Motor neuron (in vitro differentiated cells): ENCODE measurements around the gene TIMMDC1. TPM values are rescaled to one million over a fixed set of nuclear protein-coding genes. Genes with fewer than 3 reads are reported as not detected.
"Not testable (repeated sequence)": the region's sequence is repeated elsewhere in the genome, so short reads cannot be mapped to it uniquely, and the experiment has no call there.

ENCODE experiments used
- ATAC-seq, 8 experiments: fragments of 200-7000 bp; cut with Tn5 transposase; replicated peaks in 6 of 8; 2 replicates each; pipeline ENCODE4 v1.8.0; 2021; ENCODE audit warnings: mild to moderate bottlenecking in 8 of 8, moderate library complexity in 8 of 8
- H3K27ac ChIP-seq, 2 donors: fragments of 250-450 bp; sonication (Bioruptor Pico); 2 replicates each; pipeline ENCODE4 v1.9.0; 2021; ENCODE audit warnings: antibody characterized with exemption in 2 of 2, mild to moderate bottlenecking in 2 of 2, moderate library complexity in 1 of 2
- H3K4me1 ChIP-seq, 2 donors: fragments of 250-450 bp; sonication (Bioruptor Pico); replicated peaks in 1 of 2; 2 replicates each; pipeline ENCODE4 v1.6.1; 2021; ENCODE audit warnings: antibody characterized with exemption in 2 of 2, mild to moderate bottlenecking in 2 of 2, moderate library complexity in 1 of 2
- H3K4me3 ChIP-seq, 5 donors: fragments of 250-450 bp; sonication (Bioruptor Pico); 2 replicates each; pipeline ENCODE4 v1.9.0; 2021; ENCODE audit warnings: antibody characterized with exemption in 5 of 5, mild to moderate bottlenecking in 5 of 5, moderate library complexity in 4 of 5
- WGBS, 10 experiments: fragments of 450-650 bp; shearing (Covaris generic); methylation state at CpG; one replicate each; pipeline ENCODE4 v1.0.0; 2022; 5-methylcytosine and 5-hydroxymethylcytosine counted together
- in situ Hi-C, 9 experiments: fragments of 400-800 bp; cut with MboI; loops; one replicate each; pipeline ENCODE4 v1.15.0; 2021; ENCODE audit warnings: low sequenced_read_pairs in 9 of 9, low pct_unique_long_range_greater_than_20kb in 2 of 9; ENCODE audit not compliant: unreplicated experiment in 9 of 9
- total RNA-seq, 8 experiments: library from RNA; unstranded; fragments of 300-600 nt; gene quantifications; 2 replicates each; pipeline versions ENCODE4 v1.2.3 to v1.2.4, GENCODE V29; 2022

Gene TIMMDC1
- total RNA-seq, 8 experiments from 2014 or later, result 51.9 to 101 (median 75.1) TPM

GRCh38 chr3:119550192-119550910 is 52.0 kb downstream of the TIMMDC1 start:
- in situ Hi-C loops, result no loop called here
- WGBS, 10 experiments, result 61 to 100% (median 93%) methylated on average over 1 to 8 of the region's 9 CpGs
- Histone ChIP-seq H3K27ac (no peak overlapping the region), H3K4me3 (no peak overlapping the region), H3K4me1 (no peaks in the 10 kb centered on the region)
- no peak for ATAC-seq

GRCh38 chr3:119551598-119551997 is 53.3 kb downstream of the TIMMDC1 start:
- H3K4me3 ChIP-seq, result no peak overlapping the region
- 0 to 100% (median 53%) methylated on average over 1 to 2 of the region's 5 CpGs; no CpG with 5 or more reads in 1 of the 10 experiments for whole genome bisulfite sequencing, 10 experiments
- H3K27ac ChIP-seq, result no peak overlapping the region
- in situ Hi-C loops, result no loop called here
- peak in 5 of 8 experiments; percentile 27 to 41 (median 35) for ATAC-seq
- H3K4me1 ChIP-seq, result no peaks in the 10 kb centered on the region

DNA sequence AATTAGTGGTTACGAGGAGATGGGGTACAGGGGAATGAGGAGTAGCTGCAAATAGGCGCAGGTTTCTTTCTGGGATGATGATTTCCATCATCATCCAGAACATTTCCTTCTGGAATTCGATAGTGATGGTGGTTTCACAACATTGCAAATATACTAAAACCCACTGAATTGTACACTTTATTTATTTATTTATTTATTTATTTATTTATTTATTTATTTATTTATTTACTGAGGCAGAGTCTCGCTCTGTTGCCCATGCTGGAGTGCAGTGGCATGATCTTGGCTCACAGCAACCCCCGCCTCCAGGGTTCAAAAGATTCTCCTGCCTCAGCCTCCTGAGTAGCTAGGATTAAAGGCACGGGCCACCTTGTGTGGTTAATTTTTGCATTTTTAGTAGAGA is 54.6 kb downstream of the TIMMDC1 start:
- H3K4me3 ChIP-seq, in situ Hi-C loops, ATAC-seq, H3K4me1 ChIP-seq, H3K27ac ChIP-seq: not testable (repeated sequence)
- 55 to 100% (median 85%) methylated on average over 1 to 5 of the region's 6 CpGs for WGBS, 10 experiments

DNA sequence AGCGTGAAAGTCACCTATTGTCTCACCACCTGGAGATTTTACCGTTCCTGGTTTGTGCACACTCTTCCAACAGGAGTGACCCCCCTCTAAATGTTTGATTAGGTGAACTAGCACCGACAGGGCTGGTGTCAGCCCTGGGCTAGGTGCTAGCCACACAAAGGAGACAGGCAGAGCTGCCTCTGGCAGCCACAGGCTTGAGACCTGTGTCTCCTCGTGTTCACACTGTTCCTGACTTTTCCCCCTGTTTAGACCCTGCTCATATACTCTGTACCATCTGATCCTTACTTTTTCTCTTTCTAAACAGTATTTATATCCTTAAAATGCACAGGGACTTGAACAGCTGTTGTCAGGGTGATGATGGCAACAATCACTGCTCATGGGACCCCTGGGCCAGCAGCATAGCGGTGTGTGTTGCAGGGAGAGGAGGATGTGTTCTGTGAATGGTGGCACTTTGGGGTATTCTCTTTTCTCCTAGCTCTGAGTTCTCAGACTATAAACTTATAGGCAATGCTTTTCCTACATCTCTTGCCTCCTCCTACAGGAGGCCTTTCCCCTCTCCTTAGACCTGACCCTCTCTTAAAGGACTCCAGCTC is 55.6 kb downstream of the TIMMDC1 start:
- Histone ChIP-seq H3K27ac (no peak overlapping the region), H3K4me1 (no peaks in the 10 kb centered on the region), H3K4me3 (no peak overlapping the region)
- WGBS, 10 experiments, result 0 to 100% (median 76%) methylated on average over 1 to 4 of the region's 5 CpGs
- in situ Hi-C loops, result no loop called here
- ATAC-seq, result peak in 3 of 8 experiments; percentile 14 to 62 (median 22)

GRCh38 chr3:119555309-119555735 is 57.0 kb downstream of the TIMMDC1 start:
- Histone ChIP-seq H3K4me3 (no peak overlapping the region), H3K4me1 (no peaks in the 10 kb centered on the region), H3K27ac (no peak overlapping the region)
- peak in 2 of 8 experiments; percentile 40 to 85 for ATAC-seq
- in situ Hi-C loops, result no loop called here
- WGBS, 10 experiments, result 0 to 100% (median 67%) methylated on average over 1 to 4 of the region's 4 CpGs; no CpG with 5 or more reads in 1 of the 10 experiments

DNA sequence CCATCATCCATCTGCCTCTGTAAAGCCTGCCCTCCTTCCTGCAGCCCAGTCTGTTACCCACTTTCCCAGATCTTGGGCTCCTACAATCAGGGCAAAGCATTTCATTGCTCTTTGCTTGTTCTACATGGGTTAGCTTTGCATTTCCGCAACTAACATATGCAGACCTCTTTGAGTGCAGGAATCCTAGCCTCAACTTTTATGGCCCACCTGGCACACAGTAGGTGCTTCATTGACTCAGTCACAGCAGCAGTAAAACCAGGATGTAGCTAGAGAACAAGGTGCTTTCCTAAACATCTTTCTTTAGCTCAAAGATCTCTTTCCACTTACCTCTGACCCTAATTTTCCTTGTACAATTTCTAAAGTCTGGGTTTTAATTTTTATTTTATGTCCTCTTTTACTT is 57.6 kb downstream of the TIMMDC1 start:
- WGBS, 10 experiments, result 80 to 100% (median 100%) methylated on average over 1 of the region's 1 CpG; no CpG with 5 or more reads in 4 of the 10 experiments
- ATAC-seq, result no peak

GRCh38 chr3:119557192-119557876 is 59.0 kb downstream of the TIMMDC1 start:
- in situ Hi-C loops, result no loop called here
- ATAC-seq, result no peak
- Histone ChIP-seq H3K27ac (no peak overlapping the region), H3K4me3 (no peak overlapping the region), H3K4me1 (no peaks in the 10 kb centered on the region)
- 61 to 100% (median 85%) methylated on average over 1 to 7 of the region's 7 CpGs; no CpG with 5 or more reads in 1 of the 10 experiments for WGBS, 10 experiments

More for the DNA sequence above, 57.6 kb downstream of the TIMMDC1 start:
- in situ Hi-C loops, result no loop called here
- Histone ChIP-seq H3K27ac (no peak overlapping the region), H3K4me1 (no peaks in the 10 kb centered on the region), H3K4me3 (no peak overlapping the region)

DNA sequence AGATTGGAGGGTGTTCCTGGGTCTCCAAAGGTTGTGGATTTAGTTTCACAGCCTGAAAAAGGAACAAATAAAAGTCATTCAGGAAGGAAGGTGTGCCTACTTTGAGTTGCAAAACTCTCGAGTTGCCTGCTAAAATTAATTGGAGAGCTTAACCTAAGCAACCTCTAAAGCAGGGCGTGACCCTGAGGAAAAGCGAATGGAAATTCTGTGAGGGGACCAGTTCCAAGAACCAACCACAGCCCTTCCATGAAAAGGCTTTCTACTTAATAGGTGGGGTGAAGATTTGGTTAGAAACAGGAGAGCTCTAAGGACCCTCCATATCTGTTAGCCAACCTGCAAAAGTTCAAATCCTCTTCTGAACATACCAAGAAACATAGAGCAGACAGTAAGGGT is 59.5 kb downstream of the TIMMDC1 start:
- Histone ChIP-seq H3K4me3 (no peak overlapping the region), H3K27ac (no peak overlapping the region), H3K4me1 (no peaks in the 10 kb centered on the region)
- in situ Hi-C loops, result no loop called here
- no peak for ATAC-seq
- WGBS, 10 experiments, result 0 to 100% (median 49%) methylated on average over 1 to 3 of the region's 3 CpGs; no CpG with 5 or more reads in 4 of the 10 experiments

- Histone ChIP-seq H3K4me3 (no peak overlapping the region), H3K27ac (no peak overlapping the region), H3K4me1 (no peaks in the 10 kb centered on the region)
- no peak for ATAC-seq
- in situ Hi-C loops, result no loop called here
- WGBS, 10 experiments, result 17 to 94% (median 80%) methylated on average over 1 to 8 of the region's 9 CpGs; no CpG with 5 or more reads in 1 of the 10 experiments
These were observed 60.4 kb downstream of the TIMMDC1 start for GRCh38 chr3:119558626-119559317.

GRCh38 chr3:119559441-119559963 is 61.2 kb downstream of the TIMMDC1 start, which contains the start of gene CD80:
Gene CD80 (minus strand): TSS chr3:119559614. CDS start chr3:119557728, 1,886 bp downstream.
- 0 to 60% (median 22%) methylated on average over 1 to 5 of the region's 7 CpGs; no CpG with 5 or more reads in 3 of the 10 experiments for WGBS, 10 experiments
- ATAC-seq, result peak in 4 of 8 experiments; percentile 38 to 90 (median 80)
- Histone ChIP-seq H3K27ac (no peak within 1 kb of the TSS), H3K4me3 (no peak within 1 kb of the TSS), H3K4me1 (no peaks in the 10 kb centered on the region)
- in situ Hi-C loops, result no loop called here

- WGBS, 10 experiments, result 80 to 93% (median 84%) methylated on average over 2 to 3 of the region's 5 CpGs; no CpG with 5 or more reads in 4 of the 10 experiments
- H3K4me3 ChIP-seq, result no peak overlapping the region
- in situ Hi-C loops, result no loop called here
- no peak for ATAC-seq
- no peak overlapping the region for H3K27ac ChIP-seq
- H3K4me1 ChIP-seq, result no peaks in the 10 kb centered on the region
These were observed 61.8 kb downstream of the TIMMDC1 start for GRCh38 chr3:119560160-119560559.

DNA sequence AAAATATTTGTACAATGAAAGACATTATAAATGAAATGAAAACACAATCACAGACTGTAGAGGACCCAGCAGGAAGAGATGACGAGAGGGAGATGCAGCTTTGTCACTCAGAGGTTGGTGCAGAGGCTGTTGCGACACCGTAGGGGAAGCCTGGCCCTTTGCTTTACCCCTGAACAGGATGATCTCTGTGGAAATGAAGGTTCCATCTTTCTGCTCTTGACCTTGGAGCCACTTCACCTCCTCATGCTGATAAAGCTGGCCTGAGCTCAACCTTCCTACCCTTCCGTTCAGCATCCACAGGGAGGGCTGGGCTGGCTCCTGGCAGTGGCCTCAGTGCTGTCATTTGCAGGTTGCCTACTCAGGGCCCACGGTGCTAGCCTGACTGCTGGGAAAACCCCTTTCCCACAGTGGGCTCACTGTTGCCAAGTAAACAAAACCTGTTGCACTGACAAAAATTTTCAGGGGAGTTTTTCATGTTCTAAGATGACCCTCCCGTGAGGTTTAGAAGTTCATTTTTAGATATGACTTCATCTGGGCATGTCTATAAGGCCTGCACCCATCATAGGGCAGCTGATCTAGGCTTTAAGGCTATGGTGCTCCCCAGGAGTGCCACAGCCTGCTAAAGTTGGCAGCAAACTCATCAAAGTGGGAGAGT is 64.1 kb downstream of the TIMMDC1 start:
- Histone ChIP-seq H3K4me1 (no peaks in the 10 kb centered on the region), H3K4me3 (no peak overlapping the region), H3K27ac (no peak overlapping the region)
- in situ Hi-C loops, result no loop called here
- ATAC-seq, result no peak
- 66 to 93% (median 71%) methylated on average over 1 to 6 of the region's 6 CpGs; no CpG with 5 or more reads in 1 of the 10 experiments for WGBS, 10 experiments
